ENCODE results near the gene ZNF385B.
"Not testable (repeated sequence)": the region's sequence is repeated elsewhere in the genome, so short reads cannot be mapped to it uniquely, and the experiment has no call there.

The ZNF385B gene

DNA sequence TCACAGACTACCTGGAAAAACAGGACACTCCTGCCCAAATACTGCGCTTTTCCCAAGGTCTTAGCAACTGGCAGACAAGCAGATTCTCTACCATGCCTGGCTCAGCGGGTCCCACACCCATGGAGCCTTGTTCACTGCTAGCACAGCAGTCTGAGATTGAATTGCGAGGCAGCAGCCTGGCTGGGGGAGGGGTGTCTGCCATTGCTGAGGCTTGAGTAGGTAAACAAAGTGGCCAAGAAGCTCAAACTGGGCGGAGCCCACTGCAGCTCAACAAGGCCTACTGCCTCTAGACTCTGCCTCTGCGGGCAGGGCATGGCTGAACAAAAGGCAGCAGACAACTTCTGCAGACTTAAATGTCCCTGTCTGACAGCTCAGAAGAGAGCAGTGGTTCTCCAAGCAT, 231.6 kb downstream of the ZNF385B start:
- DNase-seq (ENCODE audit: low read depth): not testable (repeated sequence)

DNA sequence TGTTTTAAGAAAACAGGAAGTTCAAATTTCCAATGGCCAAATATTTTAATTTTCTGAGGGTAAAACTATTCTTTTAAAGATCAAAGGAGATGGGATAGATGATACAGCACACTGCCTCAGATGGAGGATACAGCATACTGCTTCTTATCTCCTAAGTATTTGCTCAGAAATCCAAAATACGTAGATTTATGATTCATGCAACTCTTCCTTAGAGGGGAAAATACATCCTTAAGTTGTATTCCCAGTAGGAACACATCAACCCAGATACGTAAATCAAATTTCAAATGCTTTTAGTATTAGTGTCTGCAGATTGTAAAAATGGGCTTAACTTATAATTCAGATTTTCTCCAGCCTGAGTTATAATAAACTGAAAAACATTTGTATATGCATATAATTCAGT, 235.2 kb downstream of the ZNF385B start:
- no peak for DNase-seq (ENCODE audit: low read depth)

DNA sequence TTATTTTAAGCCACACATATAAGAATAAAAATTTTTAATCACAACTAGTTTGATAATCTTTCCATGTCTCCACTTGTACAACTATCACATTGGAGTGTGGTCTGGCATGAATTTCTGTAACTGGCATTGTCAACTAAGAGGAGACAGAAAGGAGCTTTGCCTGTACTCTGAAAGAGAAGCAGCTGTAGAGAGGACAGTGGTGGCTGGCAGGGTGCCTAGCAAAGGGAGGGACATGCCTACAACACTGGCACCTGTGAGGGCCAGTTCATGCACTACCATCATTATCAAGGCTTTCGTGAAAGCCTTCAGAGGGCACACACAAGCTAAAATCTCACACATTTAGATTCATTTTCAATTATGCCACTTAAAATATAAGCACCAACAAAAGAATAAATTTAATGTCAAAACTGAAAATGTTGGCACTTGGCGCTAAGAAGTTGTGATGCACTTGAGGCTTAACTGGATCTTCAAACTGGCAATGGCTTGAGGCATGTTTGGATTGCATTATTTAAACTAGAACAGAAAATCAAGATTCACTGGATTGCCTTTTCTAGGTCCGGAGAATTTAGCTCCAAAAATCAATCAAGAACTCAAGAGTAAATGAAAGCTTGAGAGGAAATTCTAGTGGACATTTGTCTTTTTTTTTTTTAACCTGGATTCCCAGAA, 238.6 kb downstream of the ZNF385B start:
- no peak for DNase-seq (ENCODE audit: low read depth)

DNA sequence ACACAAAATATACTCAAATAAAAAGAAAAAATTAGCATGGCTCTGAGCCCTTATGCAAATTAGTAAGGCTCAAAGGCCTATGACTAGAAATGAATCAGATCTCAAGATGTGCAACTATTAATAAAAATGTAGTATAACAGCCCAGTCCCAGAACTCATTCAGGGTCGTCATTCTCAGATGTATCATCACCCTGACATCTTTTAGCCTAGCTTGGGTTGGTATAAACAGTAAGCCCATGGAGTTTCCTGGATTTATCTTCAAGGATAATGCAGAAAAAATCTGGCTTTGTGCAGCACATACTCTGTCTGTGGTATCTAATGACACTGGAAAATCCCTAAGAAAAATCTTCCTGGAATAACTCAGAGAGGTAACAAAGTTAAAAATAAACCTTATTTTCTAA, 239.3 kb downstream of the ZNF385B start:
- no peak for DNase-seq (ENCODE audit: low read depth)

DNA sequence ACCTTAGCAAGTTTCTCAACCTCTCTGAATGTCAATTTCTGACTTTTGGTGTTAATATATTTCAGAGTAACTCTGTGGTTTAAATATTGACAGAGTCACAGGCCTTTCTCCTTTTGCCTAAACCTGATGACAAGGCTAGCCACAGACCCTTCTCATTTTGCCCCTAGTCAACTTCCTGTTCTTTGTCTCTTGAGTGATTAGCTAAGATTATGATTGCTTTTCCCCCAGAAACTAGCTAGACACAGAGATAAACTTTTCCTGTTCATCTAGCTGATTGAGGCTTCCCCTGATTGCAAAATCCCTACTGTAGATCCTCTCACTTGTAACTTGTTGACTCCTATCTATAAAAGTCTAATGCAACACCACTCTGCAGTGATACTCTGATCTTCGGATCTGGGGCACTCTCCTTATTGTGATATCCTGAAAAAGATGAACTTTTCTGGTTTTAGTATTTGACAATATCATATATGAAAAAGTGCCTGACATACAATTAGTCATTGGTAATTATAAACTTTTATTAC, 241.4 kb downstream of the ZNF385B start:
- DNase-seq (ENCODE audit: low read depth): no peak

DNA sequence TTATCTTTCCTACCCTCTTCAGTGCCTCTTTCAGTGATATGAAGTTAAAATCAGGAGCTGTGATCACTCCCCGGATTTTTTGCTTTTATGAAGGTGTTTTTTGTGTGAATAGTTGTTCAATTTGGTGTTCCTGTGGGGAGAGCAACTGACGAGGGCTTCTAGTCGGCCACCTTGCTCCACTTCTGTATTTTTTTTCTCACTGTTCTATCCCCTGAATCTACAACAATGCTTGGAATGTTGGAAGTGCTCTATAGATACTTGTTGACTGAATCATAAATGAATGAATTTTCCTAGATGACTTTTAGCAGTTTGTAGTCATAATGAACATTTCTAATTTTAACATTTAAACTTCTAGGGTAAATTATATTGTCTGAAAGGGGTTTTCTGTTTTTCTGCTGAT, 247.3 kb downstream of the ZNF385B start:
- no peak for DNase-seq (ENCODE audit: low read depth)

DNA sequence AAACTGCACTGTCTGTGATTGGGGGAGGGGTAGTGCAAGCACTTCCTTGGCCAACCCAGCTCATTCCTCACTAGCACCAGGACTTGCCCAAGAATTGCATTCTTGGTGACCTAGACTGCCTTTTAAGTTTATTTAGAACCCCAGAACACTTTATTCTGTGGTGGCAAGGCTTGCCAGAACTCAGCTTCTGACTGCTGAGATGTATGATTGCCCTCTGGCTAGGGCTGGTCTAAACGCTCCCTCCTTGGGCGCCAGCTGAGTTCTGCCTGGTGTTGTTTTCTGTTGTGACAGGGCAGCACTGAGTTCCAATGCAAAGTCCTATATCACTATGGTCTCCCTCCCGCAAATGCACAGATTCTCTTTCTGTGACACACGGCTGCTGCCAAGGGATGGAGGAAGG, 247.7 kb downstream of the ZNF385B start:
- DNase-seq (ENCODE audit: low read depth): no peak

DNA sequence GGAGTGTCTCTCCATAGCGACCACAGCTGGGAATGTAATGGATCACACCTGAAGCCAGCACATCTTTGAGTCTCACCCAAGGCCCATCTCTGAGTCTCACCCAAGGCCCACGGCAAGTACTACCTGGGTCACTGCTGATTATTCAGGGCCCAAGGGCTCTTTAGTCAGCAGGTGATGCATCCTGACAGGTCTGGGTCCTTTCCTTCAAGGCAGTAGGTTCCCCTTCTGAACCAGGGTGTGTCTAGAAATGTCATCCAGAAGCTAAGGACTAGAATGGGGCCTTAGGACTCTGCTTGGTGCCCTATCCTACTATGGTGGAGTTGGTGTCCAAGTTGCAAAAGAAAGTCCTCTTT, 248.1 kb downstream of the ZNF385B start:
- DNase-seq (ENCODE audit: low read depth): no peak

DNA sequence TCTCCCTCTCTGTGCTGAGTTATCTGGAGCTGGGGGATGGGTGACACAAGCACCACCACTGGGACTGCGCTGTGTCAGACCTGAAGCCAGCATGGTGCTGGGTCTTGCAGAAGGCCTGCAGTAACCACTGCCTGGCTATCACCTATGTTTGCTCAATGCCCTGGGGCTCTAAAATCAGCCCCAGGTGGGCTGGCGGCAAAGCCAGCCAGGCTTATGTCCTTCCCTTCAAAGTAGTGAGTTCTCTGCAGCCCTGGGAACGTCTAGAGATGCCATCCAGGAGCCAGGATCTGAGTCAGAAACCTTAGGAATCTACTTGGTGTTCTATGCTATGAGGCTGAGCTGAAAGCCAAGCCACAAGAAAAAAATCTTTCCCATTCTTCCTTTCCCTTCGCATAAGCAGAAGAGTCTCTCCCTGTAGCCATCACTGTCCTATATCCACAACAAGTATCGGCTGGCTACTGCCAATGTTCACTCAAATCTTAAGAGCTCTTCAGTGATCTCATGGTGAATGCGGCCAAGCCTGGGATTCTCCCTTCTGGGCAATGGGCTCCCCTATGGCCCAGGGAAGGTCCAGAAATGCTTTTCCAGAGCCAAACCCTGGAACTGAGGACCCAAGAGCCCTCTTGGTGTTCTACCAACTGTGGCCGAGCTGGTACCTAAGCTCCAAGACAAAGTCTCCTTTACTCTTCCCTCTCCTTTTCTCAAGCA, 248.7 kb downstream of the ZNF385B start:
- DNase-seq (ENCODE audit: low read depth): no peak

DNA sequence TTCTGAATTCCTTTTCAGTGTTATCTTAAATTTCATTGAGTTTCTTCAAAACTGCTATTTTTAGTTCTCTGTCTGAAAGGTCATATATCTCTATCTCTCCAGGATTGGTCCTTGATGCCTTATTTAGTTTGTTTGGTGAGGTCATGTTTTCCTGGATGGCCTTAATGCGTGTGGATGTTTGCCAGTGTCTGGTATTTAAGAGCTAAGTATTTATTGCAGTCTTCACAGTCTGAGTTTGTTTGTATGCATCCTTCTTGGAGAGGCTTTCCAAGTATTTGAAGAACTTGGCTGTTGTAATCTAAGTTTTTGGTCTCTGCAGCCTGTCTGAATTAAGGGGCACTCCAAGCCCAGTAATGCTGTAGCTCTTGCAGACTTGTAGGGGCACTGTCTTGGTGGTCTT, 249.3 kb downstream of the ZNF385B start:
- DNase-seq (ENCODE audit: low read depth): no peak

DNA sequence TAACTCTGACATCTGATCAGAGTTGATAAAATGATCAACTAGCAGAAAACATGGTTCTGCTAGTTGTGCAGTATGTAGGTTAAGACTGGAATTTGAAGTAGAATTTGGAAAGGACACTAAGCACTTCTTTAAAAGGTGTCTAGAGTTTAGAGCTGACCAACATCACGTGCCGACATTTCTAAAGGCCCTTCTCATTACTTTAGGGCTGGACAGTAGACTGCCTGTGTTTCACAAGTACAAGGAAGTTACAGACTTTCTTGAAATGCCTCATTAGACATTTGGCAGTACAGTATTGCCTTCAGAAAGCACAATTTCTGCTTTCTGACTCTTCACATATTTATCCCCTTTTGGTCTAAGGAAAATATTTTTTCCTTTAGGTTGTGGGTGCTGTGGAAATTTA, 255.3 kb downstream of the ZNF385B start:
- no peak for DNase-seq (ENCODE audit: low read depth)

DNA sequence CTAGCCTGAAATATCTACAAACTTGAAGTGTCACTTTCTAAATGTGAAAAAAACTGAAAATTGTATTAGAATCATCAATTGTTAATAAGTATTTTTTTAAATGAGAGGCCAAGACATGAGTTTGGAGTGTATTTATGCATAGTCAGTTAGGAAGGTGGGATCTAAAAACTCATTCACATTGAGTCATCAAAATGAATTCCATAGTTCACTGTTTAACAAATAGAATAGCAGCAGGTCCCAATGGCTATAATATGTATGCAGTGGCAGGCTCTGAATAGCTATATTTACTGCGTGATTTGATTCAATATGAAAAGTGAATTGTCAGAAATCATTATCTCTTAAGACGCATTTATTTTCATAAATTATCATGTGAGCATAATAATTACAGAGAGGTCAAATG, 256.1 kb downstream of the ZNF385B start:
- no peak for DNase-seq (ENCODE audit: low read depth)

DNA sequence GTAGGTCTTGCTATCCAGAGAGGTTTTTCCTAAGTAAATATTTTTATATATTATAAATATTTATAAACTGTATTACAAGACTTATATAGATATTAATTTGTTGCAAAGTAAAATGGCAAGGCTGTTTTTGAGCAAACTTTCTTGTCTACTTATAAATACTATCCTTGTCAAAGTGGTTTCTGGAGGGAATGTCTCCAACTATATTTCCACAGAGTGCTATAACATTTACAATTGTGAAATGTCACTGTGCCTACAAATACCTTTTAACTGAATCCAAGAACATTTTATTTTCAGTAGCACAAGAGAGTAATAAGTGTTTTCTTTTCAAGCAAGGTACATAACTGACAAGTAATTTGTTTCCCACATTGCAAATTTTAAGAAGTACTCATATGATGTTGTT, 256.8 kb downstream of the ZNF385B start:
- no peak for DNase-seq (ENCODE audit: low read depth)

DNA sequence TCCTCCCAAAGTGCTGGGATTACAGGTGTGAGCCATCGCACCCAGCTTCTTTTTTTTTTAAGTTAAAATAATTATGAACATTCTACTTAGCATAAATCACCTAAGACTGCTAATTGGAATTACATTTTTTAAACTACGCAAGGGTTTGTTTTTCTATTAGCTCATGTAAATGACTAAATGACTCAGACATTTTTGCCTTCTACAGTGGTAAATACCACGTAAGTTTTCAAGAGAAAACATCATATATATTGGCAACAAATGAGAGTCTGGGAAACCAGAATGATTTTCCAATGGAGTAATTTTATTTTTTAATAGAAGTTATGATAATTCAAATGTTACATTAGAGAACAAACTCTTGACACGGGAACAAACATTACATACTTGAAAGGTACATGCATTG, 259.0 kb downstream of the ZNF385B start:
- no peak for DNase-seq (ENCODE audit: low read depth)

DNA sequence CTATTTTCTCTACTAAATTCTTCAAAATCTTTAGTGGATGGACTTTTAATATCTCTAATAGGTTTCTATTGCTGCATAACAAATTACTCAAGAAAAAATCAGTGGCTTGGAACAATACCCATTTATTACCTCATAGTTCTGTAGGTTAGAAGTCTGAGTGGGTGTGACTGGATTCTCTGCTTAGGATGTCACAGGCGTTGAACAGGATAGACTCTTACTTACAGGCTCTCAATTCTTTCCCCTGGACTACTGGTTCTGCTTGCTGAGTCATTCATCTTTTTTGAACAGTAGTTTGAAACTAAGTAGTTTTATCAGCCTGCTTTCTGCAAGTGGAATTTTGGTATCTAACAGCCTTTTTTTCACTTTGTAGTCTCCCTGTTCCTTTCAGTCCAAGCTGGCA, 265.4 kb downstream of the ZNF385B start:
- DNase-seq (ENCODE audit: low read depth): no peak

DNA sequence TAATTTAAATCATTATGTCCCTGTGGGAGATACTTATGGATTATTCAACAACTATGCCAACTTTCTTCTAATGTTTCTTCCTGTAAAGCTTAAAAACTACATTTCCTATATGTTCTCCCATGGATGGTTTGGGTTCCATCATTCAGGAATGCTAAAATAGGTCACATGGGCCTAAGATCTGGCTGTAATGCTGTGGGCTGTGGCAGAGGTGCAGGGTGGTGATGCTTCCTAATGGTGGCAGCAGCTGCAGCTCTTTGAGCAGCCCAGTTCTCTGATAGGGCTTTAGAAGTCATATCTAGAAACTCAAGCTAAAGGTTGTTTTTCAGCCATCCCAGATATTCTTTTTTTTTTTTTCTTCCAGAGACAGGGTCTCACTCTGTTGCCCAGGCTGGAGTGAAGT, 266.1 kb downstream of the ZNF385B start:
- DNase-seq (ENCODE audit: low read depth): no peak

DNA sequence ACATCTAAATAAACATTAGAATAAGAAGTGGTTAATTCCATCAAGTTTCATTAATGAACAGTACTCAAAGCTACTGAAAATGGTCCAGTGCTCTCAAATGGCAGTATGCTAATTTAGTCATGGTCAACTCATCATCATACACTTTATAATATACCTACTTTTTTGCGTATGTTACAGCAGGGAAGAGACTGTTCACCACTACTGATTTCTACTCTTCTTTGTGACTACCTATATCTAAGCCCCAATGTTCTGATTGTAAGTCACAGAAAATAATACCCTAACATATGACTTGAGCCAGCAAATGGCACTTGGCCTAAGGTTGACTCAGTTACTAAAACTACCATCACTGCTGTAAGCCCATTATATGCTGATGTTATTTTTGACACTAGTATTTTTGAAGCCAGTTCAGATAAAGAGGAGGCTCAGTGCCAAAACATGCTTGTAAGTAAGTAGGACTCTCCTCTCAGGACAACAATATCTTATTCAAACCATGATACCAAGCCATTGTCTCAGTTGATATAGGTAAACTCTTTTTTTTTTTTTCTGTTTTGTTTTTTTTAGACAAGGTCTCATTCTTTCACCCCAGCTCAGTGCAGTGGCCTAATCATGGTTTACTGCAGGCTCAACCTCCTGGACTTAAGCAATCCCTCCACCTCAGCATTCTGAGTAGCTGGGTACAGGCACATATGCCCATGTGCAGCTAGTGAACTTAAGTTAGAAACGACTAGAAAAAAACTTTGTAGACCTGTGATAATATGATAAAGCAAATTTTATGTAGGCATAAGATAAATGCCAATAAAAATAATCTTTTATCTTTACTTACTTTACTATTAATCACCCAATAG, 266.9 kb downstream of the ZNF385B start:
- no peak for DNase-seq (ENCODE audit: low read depth)

DNA sequence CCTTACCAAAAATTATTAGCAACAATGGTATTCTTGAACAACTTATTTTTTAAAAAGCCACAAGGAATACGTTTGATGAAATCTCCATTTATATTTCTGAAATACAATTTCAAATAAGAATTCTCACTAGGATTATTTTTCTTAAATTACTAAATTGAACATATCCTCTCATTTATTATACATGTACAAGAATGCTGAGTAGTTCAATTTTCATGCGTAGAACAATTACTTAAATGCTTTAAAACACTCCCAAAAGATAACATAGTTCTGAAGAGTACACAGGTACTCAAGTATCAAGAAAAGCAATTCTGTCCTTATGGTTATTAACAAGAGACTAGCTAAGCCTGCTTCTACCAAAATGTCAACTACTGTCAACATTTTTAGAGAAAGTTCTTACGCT, 268.1 kb downstream of the ZNF385B start:
- DNase-seq (ENCODE audit: low read depth): no peak

DNA sequence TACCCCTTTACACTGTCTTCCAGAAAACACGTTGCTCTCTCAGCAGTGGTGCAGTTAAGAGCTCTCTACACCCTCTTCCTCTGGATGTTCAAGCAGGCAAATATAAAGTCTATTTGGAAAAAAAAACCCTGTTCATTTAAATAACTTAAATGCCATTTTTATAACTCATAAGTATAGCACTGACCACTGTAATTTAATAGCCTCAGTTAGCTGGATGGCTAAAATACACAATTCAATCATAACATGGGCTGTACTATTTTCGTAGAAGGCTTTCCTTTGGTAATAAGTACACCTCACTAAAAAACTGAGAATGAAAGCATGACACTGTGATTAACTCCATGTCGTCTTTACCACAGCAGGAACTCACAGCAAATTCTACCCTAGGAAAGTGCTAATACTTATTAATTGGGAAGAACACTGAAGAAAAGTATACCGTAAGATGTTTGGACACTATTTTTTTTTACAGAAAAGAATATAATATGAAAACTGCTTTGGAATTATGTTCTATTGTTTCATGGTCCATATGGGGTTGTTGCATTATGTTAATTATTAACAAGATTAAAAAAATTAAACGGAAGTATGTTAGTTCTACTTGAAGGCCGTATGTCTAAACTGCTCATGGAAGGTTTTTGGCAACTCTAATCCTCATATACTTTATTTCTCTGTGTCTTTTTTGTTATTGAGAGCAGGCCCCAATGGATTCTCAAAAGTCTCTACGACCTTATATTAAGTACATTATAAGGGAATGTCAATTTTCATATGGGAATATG, 269.1 kb downstream of the ZNF385B start:
- no peak for DNase-seq (ENCODE audit: low read depth)

DNA sequence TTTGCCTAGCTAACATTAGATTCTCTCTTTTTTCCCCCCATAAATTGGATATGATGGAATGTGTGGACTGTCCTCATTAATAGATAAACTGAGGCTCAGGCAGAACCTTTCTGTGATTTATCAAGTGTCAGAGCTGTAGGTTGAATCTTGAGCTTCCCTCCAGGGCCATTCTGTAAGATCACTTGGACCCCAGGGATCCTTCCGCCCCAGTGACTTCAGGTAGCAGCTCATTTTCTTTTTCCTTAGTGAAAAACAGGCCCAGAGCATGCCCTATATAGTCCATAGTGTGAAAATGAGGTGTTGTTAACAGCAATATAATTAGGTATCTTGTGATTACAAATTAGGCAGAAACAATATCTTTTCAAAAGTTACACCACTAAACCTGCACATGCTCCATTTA, 269.7 kb downstream of the ZNF385B start:
- DNase-seq (ENCODE audit: low read depth): no peak

DNA sequence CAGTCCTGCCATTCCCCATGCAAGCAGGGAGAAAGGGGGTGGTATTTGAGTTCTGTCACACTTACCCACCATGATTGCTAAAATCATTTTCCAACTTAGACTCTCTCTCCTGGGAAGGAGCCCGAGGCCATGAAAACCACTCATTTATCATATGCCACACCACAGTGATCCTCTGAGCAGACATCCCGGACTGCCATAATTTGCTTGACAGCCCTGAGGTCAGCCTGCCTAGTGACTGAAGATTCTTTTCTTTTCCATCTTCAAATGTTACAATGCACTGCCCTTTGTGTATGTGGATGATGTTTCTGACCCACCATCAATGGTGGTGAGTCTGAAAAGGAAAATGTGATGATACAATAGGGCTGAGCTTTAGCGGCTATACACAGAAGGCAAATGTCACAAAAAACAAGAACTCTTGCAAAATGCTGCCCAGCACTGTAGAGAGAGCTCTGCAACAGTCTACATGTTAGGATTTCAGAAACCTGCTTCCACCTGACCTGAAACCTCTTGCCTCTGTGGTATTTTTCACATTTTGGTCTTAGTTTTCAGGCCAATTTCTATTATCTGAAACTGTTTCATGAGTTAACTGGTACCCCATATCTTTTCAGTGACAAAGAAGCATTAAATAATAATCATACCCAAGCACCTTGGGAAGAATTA, 272.8 kb downstream of the ZNF385B start:
- no peak for DNase-seq (ENCODE audit: low read depth)

DNA sequence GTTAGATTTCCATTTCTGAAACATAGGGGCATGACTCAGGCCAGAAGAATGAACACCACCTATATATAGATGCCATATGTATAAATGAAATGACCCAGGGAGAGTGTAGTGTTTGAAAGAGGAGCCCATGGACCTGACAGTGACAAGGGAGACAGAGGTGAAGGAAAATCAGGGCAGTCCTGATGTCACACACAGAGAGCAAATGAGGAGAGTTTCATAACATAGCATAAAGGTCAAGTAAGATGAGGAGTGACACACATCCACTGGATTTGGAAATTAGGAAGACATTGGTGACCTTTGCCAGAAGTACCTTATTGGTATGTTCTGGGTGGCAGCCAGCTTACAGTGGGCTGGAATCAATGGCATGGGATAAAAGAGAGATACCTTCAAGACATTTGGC, 276.7 kb downstream of the ZNF385B start:
- DNase-seq (ENCODE audit: low read depth): no peak
